ENCODE results near the gene NYAP1.
"Not testable (repeated sequence)": the region's sequence is repeated elsewhere in the genome, so short reads cannot be mapped to it uniquely, and the experiment has no call there.

The NYAP1 gene

DNA sequence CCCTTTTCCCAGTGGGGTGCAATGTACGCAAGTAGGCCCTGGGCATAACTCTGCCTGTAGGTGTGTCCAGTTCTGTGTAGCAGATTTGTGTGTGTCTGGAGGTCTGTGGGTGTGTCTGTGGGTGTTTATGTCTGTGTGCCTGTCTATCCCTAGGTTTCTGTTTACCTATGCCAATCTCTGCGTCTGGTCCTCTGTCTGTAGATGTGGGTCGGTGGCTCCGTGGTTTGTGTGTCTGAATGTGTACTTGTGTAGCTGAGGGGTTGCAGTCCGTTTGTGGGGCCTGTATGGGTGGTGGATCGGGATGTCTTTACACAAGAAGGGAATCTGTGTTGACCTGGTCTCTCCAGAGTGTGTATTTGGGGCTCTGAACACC is 932 bp downstream of the NYAP1 start:
- peak; percentile 9 for DNase-seq

GRCh38 chr7:100485471-100485876 is 1.7 kb downstream of the NYAP1 start:
- DNase-seq = no peak

DNA sequence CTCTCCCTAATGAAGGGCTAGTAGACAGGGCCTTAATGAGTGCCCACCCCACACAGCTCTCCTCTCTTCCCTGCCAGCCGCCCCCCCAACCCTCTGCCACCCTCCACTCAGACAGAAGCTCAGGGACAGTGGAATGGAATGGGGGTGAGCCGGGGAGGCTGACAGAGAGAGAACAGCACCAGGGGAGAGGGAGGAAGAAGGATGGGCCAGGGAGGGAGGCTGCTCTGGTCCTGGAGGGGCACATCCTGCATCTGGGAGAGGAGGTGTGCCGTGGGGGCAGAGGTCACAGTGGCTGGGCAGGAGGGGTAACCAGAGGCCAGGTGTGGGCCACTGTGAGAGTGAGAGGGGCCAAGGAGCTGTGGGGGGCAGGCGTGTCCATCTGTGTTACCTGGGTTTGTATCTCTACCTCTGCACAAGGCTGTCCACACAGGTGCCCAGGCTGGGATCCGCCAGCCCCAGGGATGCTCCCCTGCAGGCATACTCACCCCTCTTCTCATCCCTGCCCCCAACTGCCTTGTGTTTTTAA is 2.4 kb downstream of the NYAP1 start:
- peak; percentile 11 for DNase-seq

GRCh38 chr7:100486753-100487446 is 3.2 kb downstream of the NYAP1 start:
- DNase-seq = peak; percentile 69

- DNase-seq = peak; percentile 14
Observed at GRCh38 chr7:100488333-100489095, 4.8 kb downstream of the NYAP1 start.

GRCh38 chr7:100489121-100489520 is 5.4 kb downstream of the NYAP1 start:
- peak; percentile 13 for DNase-seq

DNA sequence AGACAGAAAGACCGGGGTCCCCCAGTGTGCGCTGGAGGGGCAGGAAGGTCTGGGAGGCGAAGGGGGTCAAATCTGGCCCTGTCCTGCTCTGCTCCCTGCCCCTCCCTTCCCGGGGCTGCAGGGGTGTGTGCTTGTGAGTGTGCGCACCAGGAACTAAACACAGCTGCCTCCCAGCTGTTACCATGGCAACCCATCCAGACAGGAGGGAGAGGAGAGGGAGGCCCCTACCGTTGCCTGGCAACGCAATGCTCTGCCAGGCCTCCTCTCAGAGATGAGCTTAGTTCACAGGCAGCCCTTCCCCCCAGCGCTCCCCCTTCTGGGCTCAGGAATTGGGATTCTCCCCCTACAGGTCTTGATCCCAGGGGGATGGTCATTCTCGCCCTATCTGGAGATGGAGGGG is 6.1 kb downstream of the NYAP1 start:
- peak; percentile 94 for DNase-seq

DNA sequence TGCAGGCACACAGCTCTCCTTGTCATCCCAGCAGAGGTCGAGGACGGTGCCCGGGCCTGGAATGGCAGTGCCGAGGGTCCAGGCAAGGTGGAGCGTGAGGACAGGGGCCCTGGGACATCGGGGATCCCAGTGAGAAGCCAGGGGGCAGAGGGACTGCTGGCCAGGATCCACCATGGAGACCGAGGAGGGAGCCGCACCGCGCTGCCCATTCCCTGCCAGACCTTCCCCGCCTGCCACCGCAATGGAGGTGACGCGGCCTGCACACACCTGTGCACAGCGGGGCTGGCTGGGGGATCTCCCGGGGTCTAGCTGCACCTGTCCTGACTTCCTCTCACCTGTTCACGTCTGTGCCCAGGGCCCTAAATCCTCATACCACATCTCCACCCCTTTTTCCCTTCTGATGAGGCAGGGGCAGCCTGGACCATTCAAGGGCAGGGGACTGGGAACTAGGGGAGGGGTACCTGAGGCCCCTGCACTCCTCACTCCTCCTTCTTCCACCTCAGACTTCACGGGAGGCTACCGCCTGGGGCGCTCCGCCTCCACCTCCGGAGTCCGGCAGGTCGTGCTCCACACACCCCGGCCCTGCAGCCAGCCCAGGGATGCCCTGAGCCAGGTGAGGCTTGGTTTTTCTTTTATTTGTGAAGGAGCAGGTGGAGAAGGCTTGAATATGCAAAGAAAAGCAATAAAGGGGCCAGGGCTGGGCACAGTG is 6.9 kb downstream of the NYAP1 start:
- peak; percentile 26 for DNase-seq

GRCh38 chr7:100491192-100491578 is 7.5 kb downstream of the NYAP1 start:
- DNase-seq = no peak

GRCh38 chr7:100492738-100493475 is 9.2 kb downstream of the NYAP1 start:
- no peak for DNase-seq

- no peak for DNase-seq
Observed at GRCh38 chr7:100493476-100494264, 9.9 kb downstream of the NYAP1 start.

DNA sequence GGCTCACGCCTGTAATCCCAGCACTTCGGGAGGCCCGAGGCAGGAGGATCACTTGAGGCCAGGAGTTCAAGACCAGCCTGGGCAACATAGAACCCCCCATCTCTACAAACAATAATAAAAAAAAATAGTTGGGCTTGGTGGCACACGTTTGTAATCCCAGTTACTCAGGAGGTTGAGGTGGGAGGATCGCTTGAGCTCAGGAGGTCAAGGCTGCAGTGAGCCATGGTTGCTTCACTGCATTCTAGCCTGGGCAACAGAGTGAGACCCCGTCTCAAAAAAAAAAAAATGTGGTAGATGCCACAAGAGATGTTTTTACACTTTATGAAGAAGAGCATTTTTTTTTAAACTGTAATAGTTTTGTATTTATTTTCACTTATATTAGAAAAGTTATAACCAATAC is 12.8 kb downstream of the NYAP1 start:
- DNase-seq = no peak

DNA sequence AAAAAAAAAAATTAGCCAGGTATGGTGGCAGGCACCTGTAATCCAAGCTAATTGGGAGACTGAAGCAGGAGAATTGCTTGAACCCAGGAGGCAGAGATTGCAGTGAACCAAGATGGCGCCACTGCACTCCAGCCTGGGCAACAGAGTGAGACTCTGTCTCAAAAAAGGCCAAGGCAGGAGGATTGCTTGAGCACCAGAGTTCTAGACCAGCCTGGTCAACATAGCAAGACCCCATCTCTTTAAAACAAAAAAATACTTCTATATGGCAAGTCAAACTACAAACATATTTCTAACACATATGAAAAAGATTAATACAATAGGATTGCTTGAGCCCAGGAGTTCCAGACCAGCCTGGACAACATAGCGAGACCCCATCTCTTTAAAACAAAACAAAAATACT is 17.0 kb downstream of the NYAP1 start:
- not testable (repeated sequence) for DNase-seq

- not testable (repeated sequence) for DNase-seq
Observed at GRCh38 chr7:100504031-100504430, 20.3 kb downstream of the NYAP1 start.

- DNase-seq = no peak
Observed at GRCh38 chr7:100504887-100505611, 21.3 kb downstream of the NYAP1 start.

DNA sequence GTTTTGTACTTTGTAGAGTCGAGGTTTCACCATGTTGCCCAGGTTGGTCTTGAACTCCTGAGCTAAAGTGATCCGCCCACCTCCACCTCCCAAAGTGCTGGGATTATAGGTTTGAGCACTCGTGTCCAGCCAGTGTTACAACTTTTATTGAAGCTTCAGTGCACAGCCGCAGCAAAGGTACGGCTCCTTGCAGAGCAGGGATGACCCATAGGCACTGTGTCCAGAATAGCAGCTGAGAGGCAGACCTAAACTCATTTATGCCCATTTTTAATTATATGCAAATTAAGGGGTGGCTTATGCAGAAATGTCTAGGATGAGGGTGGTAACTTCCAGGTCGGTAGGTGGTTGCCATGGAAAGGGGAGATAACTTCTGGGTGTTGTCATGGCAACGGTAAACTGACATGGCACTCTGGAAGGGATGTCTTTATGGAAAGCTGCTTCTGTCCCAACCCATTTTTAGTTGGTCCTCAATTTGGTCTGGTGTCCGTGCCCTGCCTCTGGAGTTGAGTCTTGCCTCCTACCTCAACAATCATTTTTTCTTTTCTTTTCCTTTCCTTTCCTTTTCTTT is 22.7 kb downstream of the NYAP1 start:
- no peak for DNase-seq

DNA sequence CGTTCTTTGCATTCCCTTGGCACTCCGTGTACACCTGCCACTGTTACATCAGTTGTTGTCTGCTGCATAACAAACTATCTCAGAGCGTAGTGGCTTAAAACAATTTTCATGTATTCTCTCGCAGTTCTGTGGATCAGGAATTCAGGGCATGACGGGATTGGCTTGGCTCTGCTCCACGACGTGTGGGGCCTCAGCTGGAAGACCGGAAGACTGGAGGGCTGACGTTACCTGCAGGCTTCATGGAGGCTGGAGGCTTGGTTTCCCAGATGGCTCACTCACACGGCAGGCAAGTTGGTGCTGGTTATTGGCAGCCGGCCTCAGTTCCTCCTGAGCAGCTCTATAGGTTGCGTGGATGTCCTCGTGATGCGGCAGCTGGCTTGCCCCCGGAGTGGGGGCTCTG is 25.5 kb downstream of the NYAP1 start:
- no peak for DNase-seq

DNA sequence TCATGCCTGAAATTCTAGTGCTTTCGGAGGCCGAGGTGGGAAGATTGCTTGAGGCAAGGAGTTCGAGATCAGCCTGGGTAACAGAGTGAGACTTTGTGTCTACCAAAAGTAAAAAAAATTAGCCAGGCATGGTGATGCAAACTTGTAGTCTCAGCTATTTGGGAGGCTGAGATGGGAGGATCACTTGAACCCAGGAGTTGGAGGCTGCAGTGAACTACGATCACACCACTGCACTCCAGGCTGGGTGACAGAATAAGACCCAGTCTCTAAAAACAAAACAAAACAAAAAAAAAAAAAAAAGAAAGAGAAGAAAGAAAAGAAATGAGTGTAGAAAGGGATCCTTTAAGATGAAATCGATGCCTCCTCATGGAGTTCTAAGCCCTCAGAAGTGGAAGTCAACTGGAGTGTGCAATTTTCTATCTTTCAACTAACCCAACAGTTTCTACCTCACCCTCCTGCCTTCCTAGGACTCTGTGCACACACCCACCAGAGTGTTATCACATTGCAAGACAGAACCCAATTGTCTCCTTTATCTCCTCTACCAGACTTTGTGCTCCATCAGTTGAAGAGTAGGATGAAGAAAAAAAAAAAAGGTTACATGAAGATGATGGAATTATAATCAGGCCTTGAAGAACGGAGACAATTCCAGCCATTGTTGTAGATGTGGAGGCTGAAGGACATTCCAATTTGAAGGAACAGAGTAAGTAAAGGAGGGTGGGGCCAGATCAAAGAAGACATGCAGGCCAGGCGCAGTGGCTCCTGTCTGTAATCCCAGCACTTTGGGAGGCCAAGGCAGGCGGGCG is 26.9 kb downstream of the NYAP1 start:
- no peak for DNase-seq

DNA sequence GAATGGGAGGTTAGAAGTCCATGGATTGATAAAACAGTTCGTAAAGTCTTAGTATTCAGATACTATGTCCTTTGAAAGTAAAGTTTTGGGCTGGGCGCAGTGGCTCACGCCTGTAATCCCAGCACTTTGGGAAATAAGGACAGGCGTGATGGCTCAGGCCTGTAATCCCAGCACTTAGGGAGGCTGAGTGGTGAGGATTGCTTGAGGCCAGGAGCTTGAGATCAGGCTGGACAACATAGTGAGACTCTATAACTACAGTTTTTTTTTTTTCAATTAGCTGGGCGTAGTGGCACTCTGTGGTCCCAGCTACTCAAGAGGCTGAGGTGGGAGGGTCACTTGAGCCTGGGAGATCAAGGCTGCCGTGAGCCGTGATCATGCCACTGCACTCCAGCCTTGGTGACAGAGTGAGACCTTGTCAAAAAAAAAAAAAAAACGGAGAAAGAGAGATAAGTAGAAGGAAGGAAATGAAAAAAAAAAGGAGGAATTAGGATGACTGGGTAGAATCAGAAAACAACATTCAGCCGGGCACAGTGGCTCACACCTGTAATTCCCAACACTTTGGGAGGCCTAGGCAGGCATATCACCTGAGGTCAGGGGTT is 29.6 kb downstream of the NYAP1 start:
- no peak for DNase-seq

DNA sequence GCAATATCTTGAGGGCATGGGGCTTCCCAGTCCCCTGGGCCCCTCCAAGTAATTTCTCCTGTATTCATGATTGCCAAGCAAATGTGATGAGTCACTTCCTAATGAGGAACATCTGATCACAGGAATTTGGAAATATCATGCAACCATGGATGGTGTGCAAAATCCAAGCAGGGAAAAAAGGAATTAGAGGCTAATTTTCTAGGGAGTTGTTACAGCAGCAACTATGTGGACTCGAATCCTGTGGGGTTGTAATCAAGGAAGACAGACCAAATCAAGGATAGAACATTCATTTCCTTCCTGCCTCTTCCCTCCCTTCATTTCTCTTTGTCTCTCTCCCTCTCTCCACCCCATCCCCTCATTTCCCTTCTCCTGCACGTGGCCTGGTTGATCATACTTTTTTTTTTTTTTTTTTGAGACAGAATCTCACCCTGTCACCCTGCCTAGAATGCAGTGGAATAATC is 31.4 kb downstream of the NYAP1 start:
- DNase-seq = no peak

Data from 8988T (cell line).